Measurements from ENCODE around the gene OGFR. TPM values are rescaled to one million over a fixed set of nuclear protein-coding genes. Genes with fewer than 3 reads are reported as not detected.
A peak's percentile ranks its signal among the peaks of the same experiment; 100 is the strongest.

The OGFR gene
- total RNA-seq, 1 experiment from 2014 or later = 73.6 TPM

DNA sequence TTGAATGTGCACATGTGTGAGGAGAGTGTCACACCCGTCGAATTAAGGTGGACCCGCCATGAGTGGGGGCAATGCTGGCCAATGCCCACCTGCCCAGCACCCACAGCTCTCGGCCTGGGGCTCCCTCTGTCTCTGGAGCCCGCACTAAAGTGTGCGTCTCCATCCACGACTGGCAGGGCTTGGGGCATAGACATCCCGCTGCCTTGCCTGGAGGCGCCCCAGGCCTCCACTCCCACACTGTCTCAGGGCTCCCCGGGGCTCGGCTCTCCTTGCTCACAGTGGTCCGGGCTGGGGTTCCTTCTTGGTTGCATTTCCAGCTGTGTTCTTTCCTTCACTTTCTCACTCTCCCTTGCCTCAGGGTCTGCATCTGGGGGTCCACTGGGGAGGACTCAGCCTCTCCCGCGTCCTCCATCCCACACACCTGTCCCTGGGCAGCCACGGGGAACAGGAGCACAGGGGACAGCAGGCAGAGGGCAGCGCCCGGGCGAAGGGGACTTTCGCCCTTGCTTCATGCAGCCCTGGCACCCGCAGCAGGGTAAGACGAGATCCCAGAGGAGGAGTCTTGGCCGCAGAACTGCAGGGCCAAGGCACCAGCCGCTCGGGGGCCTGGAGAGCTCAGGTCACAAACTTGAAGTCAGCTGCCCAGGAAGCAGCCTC lies 28.5 kb upstream of the OGFR start:
- Histone ChIP-seq H3K4me2 (ENCODE audit: low read length) (peak overlapping the region; percentile 100), H3K4me1 (ENCODE audit: control insufficient read depth in 1 of 2, insufficient read depth in 2 of 2, low read length in 2 of 2) (peaks cover 13 to 44% of the 10 kb centered on the region in 2 experiments; a peak in 3 of 4 replicates), H3K27me3 (ENCODE audit: insufficient read depth, low read length) (no peaks in the 10 kb centered on the region), H3K4me3 (replicated peaks in 1 of 2; ENCODE audit: low read depth in 1 of 2, low read length in 2 of 2) (peak overlapping the region; percentile 53 to 84), H4K20me1 (ENCODE audit: insufficient read depth) (no peaks in the 10 kb centered on the region), H2AFZ (ENCODE audit: low read depth, low read length, poor library complexity, severe bottlenecking) (no peak overlapping the region), H3K79me2 (ENCODE audit: insufficient read depth, low read length) (peaks cover 6% of the 10 kb centered on the region; the same call in 1 of the 2 replicates), H3K9me3 (ENCODE audit: control insufficient read depth in 1 of 2, insufficient read depth in 1 of 2, low read depth in 1 of 2, low read length in 2 of 2) (no peaks in the 10 kb centered on the region), H3K36me3 (ENCODE audit: control insufficient read depth in 1 of 2, insufficient read depth in 2 of 2, low read length in 2 of 2) (no peaks in the 10 kb centered on the region), H3K9me2 (ENCODE audit: insufficient read depth) (no peaks in the 10 kb centered on the region), H3K27ac (ENCODE audit: low read depth, low read length) (peak overlapping the region; percentile 84), H3K9ac (ENCODE audit: low read length) (peak overlapping the region; percentile 76)
- ChIA-PET RAD21 (ENCODE audit: low non-redundant PET in 1 of 2, low total read pairs in 2 of 2, uncharacterized antibody in 2 of 2, unreplicated experiment in 2 of 2) (no interaction called here), CTCF (no interaction called here), POLR2A (no interaction called here)
- DNase-seq (ENCODE audit: low read depth, low spot score) (no peak), ATAC-seq (peak; percentile 2; the same call in 1 of the 2 replicates)
- intact Hi-C loops (cut with micrococcal nuclease) = no loop called here
- BruUV-seq (replicated peaks) = TSS peak; percentile 86
- TF ChIP-seq CBX3 (IDR thresholded peaks at IDR 0.05; ENCODE audit: low read depth) (no peak), EZH2 (IDR thresholded peaks at IDR 0.05) (no peak)
- TF ChIP-seq, protein P1, sequence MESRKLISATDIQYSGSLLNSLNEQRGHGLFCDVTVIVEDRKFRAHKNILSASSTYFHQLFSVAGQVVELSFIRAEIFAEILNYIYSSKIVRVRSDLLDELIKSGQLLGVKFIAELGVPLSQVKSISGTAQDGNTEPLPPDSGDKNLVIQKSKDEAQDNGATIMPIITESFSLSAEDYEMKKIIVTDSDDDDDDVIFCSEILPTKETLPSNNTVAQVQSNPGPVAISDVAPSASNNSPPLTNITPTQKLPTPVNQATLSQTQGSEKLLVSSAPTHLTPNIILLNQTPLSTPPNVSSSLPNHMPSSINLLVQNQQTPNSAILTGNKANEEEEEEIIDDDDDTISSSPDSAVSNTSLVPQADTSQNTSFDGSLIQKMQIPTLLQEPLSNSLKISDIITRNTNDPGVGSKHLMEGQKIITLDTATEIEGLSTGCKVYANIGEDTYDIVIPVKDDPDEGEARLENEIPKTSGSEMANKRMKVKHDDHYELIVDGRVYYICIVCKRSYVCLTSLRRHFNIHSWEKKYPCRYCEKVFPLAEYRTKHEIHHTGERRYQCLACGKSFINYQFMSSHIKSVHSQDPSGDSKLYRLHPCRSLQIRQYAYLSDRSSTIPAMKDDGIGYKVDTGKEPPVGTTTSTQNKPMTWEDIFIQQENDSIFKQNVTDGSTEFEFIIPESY (IDR thresholded peaks at IDR 0.05; ENCODE audit: extremely low read depth, insufficient replicate concordance, low read length) = no peak

DNA sequence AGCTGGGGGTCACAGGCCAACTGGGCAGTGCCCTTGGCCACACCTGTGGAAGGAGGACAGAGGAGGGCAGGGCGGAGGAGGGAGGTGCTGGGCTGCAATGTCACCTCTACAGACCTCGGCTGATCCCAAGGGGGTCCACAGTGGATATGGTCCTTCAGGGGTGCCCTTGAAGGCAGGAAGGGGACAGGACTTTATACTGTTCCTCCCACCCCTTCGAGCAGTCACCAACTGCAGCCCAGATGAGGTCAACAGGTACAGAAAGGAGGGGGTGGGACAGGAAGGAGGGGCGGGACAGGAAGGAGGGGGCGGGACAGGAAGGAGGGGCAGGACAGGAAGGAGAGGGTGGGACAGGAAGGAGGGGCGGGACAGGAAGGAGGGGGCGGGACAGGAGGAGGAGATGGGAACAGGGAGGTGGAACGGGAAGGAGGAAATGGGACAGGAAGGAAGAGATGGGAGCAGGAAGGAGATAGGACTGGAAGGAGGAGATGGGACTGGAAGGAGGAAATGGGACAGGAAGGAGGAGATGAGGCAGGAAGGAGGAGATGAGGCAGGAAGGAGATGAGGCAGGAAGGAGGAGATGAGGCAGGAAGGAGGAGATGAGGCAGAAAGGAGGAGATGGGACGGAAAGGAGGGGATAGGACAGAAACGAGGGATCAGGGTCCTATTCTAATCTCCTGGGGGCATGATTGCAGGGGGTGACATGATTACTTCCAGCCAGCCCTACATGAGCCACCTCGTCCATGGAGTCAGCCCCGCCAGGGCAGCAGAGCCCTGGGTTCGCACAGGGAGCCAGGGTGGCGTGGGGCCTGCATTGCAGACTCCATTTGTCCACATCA lies 27.7 kb upstream of the OGFR start:
- RAD21 ChIA-PET (ENCODE audit: low non-redundant PET in 1 of 2, low total read pairs in 2 of 2, uncharacterized antibody in 2 of 2, unreplicated experiment in 2 of 2) = no interaction called here
- intact Hi-C loops (cut with micrococcal nuclease) = no loop called here
- POLR2A ChIA-PET = no interaction called here
- Histone ChIP-seq H3K27me3 (ENCODE audit: insufficient read depth, low read length) (no peaks in the 10 kb centered on the region), H3K9ac (ENCODE audit: low read length) (peak overlapping the region; percentile 76), H3K79me2 (ENCODE audit: insufficient read depth, low read length) (peaks cover 6% of the 10 kb centered on the region; the same call in 1 of the 2 replicates), H3K4me1 (ENCODE audit: control insufficient read depth in 1 of 2, insufficient read depth in 2 of 2, low read length in 2 of 2) (peaks cover 17 to 50% of the 10 kb centered on the region in 2 experiments; a peak in 3 of 4 replicates), H2AFZ (ENCODE audit: low read depth, low read length, poor library complexity, severe bottlenecking) (no peak overlapping the region), H3K9me3 (ENCODE audit: control insufficient read depth in 1 of 2, insufficient read depth in 1 of 2, low read depth in 1 of 2, low read length in 2 of 2) (no peaks in the 10 kb centered on the region), H4K20me1 (ENCODE audit: insufficient read depth) (no peaks in the 10 kb centered on the region), H3K4me2 (ENCODE audit: low read length) (peak overlapping the region; percentile 100), H3K9me2 (ENCODE audit: insufficient read depth) (no peaks in the 10 kb centered on the region), H3K27ac (ENCODE audit: low read depth, low read length) (peak overlapping the region; percentile 85), H3K36me3 (ENCODE audit: control insufficient read depth in 1 of 2, insufficient read depth in 2 of 2, low read length in 2 of 2) (no peaks in the 10 kb centered on the region), H3K4me3 (replicated peaks in 1 of 2; ENCODE audit: low read depth in 1 of 2, low read length in 2 of 2) (peak overlapping the region; percentile 53 to 84)
- peak; percentile 75 for DNase-seq (ENCODE audit: low read depth, low spot score)
- peak; percentile 83 for ATAC-seq
- TF ChIP-seq SP1 (IDR thresholded peaks at IDR 0.05; ENCODE audit: low read depth) (no peak; the same call in none of the 2 replicates), SRF (IDR thresholded peaks at IDR 0.05; ENCODE audit: low read depth) (no peak), YY1 (IDR thresholded peaks at IDR 0.05; ENCODE audit: extremely low read depth, insufficient replicate concordance, low read depth, low read length) (peak; percentile 18), ELF1 (IDR thresholded peaks at IDR 0.05; ENCODE audit: borderline replicate concordance, low read depth) (no peak), POLR2A (IDR thresholded peaks at IDR 0.05; ENCODE audit: borderline replicate concordance, extremely low read depth, insufficient read depth, insufficient read length) (peak; percentile 61), CBX3 (IDR thresholded peaks at IDR 0.05; ENCODE audit: low read depth) (no peak), POLR2AphosphoS5 (IDR thresholded peaks at IDR 0.05; ENCODE audit: low read depth, low read length) (peak; percentile 87)
- CTCF ChIA-PET = no interaction called here
- BruUV-seq (replicated peaks) = TSS peak; percentile 85

Measured in HCT116 (cell line).